NCI-H1694 treated with DMSO at 0.1 percent for 48 hours (cell line): ENCODE measurements around the gene BCL2L14.
"Not testable (repeated sequence)": the region's sequence is repeated elsewhere in the genome, so short reads cannot be mapped to it uniquely, and the experiment has no call there.

ENCODE experiments used
- DNase-seq: peaks from one replicate; lab custom pipeline; 2025; lab: John Stamatoyannopoulos, UW

BCL2L14 gene

GRCh38 chr12:12108441-12109058 lies 37.8 kb downstream of the BCL2L14 start:
- DNase-seq = no peak

- DNase-seq = not testable (repeated sequence)
These were observed 40.3 kb downstream of the BCL2L14 start for GRCh38 chr12:12110923-12111555.

- no peak for DNase-seq
These were observed 44.8 kb downstream of the BCL2L14 start for GRCh38 chr12:12115514-12115913.

- DNase-seq = no peak
These were observed 45.9 kb downstream of the BCL2L14 start for GRCh38 chr12:12116677-12117076.

GRCh38 chr12:12121061-12121460 lies 50.3 kb downstream of the BCL2L14 start:
- no peak for DNase-seq

GRCh38 chr12:12123036-12123604 lies 52.4 kb downstream of the BCL2L14 start:
- no peak for DNase-seq

GRCh38 chr12:12126551-12126950 lies 55.8 kb downstream of the BCL2L14 start:
- no peak for DNase-seq

- no peak for DNase-seq
These were observed 56.6 kb downstream of the BCL2L14 start for GRCh38 chr12:12127304-12127703.

GRCh38 chr12:12128670-12129069 lies 57.9 kb downstream of the BCL2L14 start:
- no peak for DNase-seq

- DNase-seq = no peak
These were observed 62.5 kb downstream of the BCL2L14 start for GRCh38 chr12:12133259-12133658.

GRCh38 chr12:12133785-12134184 lies 63.0 kb downstream of the BCL2L14 start:
- DNase-seq = no peak

- DNase-seq = no peak
These were observed 67.7 kb downstream of the BCL2L14 start for GRCh38 chr12:12138203-12139154.

- DNase-seq = no peak
These were observed 70.3 kb downstream of the BCL2L14 start for GRCh38 chr12:12141000-12141399.

GRCh38 chr12:12144531-12144930 lies 73.8 kb downstream of the BCL2L14 start:
- DNase-seq = not testable (repeated sequence)

- DNase-seq = no peak
These were observed 76.4 kb downstream of the BCL2L14 start for GRCh38 chr12:12147111-12147510.
